Measurements from ENCODE around the gene TRIO. TPM values are rescaled to one million over a fixed set of nuclear protein-coding genes. Genes with fewer than 3 reads are reported as not detected.

Gene TRIO
- 225 and 229 TPM in 2 replicates for polyA plus RNA-seq (2012; rRNA removed)
- 101 and 117 TPM in 2 replicates for polyA plus RNA-seq (2012; cell fraction: cytosol; rRNA removed)
- 1,118 and 1,202 TPM in 2 replicates for polyA plus RNA-seq (2012; cell fraction: nucleus; rRNA removed)

DNA sequence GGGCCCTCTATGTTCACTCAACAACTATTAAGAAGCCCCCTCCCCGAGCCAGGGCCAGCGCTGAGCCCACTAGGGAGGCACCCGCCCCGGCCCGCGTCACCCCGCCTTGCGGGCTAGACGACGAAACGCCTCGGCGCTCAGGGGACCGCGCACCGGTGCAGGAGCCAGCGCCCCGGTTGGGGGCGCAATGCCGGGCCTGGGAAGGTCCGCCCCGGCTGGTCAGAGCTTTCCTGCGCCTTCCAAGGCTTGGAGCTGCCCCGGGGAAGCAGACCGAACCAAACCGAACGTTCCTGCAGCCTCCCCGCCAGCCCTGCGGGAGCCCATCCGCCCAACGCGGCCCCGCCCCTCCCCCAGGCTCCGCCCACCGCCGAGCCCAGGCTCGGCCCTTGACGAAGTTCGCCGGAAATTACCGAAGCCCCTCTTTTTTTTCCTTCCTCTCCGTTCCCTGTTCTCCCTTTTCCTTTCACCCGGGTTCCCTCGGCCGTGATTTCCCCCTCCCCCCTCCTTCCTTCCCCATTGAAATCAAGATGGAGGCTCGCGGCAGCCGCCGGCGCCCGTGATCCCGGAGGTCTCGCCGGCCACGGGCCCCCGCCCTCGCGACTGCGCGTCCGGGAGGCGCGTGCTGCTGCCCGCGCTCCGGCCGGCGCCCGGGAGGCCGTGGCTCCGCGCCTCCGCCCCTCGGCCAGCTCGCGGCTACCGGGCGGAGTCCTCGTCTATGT, at the start of gene TRIO:
TRIO (plus strand) TSS at position 516 of the 719 bp plus-strand sequence. CDS start 384 bp downstream, outside the sequence.
- POLR2A ChIA-PET: interaction anchor here (1.0 to 1.5 kb wide), 2 partner anchors 107 to 122 kb away, joined by 3 to 5 read pairs; no protein-coding TSS in a partner anchor
- TF ChIP-seq NRF1 (IDR thresholded peaks at IDR 0.05; ENCODE audit: low read depth, low read length): no peak
- TF ChIP-seq TAF1 (IDR thresholded peaks at IDR 0.05; ENCODE audit: borderline replicate concordance, low read depth, low read length): peak; percentile 80
- no peak for TF ChIP-seq RCOR1 (IDR thresholded peaks at IDR 0.05; ENCODE audit: low read length)
- TF ChIP-seq, protein P1, sequence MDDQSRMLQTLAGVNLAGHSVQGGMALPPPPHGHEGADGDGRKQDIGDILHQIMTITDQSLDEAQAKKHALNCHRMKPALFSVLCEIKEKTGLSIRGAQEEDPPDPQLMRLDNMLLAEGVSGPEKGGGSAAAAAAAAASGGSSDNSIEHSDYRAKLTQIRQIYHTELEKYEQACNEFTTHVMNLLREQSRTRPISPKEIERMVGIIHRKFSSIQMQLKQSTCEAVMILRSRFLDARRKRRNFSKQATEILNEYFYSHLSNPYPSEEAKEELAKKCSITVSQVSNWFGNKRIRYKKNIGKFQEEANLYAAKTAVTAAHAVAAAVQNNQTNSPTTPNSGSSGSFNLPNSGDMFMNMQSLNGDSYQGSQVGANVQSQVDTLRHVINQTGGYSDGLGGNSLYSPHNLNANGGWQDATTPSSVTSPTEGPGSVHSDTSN (IDR thresholded peaks at IDR 0.05): no peak
- no peak; the same call in 1 of the 2 replicates for TF ChIP-seq ELF1 (IDR thresholded peaks at IDR 0.05)
- TF ChIP-seq MXI1 (IDR thresholded peaks at IDR 0.05; ENCODE audit: low read depth, low read length): no peak; the same call in 1 of the 2 replicates
- TF ChIP-seq, protein P2, sequence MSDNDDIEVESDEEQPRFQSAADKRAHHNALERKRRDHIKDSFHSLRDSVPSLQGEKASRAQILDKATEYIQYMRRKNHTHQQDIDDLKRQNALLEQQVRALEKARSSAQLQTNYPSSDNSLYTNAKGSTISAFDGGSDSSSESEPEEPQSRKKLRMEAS (IDR thresholded peaks at IDR 0.05; ENCODE audit: low read depth): 0 out of 2 replicates have a peak, but pooled peaks have one; percentile 49
- no peak for TF ChIP-seq JUND (IDR thresholded peaks at IDR 0.05)
- peak; percentile 86 for TF ChIP-seq YY1 (IDR thresholded peaks at IDR 0.05; ENCODE audit: low read depth)
- peak; percentile 66 for TF ChIP-seq GABPA (IDR thresholded peaks at IDR 0.05; ENCODE audit: low read depth)
- peak; percentile 24 for TF ChIP-seq RAD21 (IDR thresholded peaks at IDR 0.05; ENCODE audit: low read length)
- TF ChIP-seq, protein P3, sequence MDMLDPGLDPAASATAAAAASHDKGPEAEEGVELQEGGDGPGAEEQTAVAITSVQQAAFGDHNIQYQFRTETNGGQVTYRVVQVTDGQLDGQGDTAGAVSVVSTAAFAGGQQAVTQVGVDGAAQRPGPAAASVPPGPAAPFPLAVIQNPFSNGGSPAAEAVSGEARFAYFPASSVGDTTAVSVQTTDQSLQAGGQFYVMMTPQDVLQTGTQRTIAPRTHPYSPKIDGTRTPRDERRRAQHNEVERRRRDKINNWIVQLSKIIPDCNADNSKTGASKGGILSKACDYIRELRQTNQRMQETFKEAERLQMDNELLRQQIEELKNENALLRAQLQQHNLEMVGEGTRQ (IDR thresholded peaks at IDR 0.05; ENCODE audit: borderline replicate concordance, low read depth, low read length): no peak
- TF ChIP-seq GATA2 (CRISPR knock-in tag; IDR thresholded peaks at IDR 0.05): no peak
- TF ChIP-seq, protein P4, sequence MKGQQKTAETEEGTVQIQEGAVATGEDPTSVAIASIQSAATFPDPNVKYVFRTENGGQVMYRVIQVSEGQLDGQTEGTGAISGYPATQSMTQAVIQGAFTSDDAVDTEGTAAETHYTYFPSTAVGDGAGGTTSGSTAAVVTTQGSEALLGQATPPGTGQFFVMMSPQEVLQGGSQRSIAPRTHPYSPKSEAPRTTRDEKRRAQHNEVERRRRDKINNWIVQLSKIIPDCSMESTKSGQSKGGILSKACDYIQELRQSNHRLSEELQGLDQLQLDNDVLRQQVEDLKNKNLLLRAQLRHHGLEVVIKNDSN (IDR thresholded peaks at IDR 0.05; ENCODE audit: borderline replicate concordance, low read depth): no peak
- no peak for TF ChIP-seq MEF2A (IDR thresholded peaks at IDR 0.05; ENCODE audit: borderline replicate concordance, low read depth)
- TF ChIP-seq, protein P5, sequence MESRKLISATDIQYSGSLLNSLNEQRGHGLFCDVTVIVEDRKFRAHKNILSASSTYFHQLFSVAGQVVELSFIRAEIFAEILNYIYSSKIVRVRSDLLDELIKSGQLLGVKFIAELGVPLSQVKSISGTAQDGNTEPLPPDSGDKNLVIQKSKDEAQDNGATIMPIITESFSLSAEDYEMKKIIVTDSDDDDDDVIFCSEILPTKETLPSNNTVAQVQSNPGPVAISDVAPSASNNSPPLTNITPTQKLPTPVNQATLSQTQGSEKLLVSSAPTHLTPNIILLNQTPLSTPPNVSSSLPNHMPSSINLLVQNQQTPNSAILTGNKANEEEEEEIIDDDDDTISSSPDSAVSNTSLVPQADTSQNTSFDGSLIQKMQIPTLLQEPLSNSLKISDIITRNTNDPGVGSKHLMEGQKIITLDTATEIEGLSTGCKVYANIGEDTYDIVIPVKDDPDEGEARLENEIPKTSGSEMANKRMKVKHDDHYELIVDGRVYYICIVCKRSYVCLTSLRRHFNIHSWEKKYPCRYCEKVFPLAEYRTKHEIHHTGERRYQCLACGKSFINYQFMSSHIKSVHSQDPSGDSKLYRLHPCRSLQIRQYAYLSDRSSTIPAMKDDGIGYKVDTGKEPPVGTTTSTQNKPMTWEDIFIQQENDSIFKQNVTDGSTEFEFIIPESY (IDR thresholded peaks at IDR 0.05; ENCODE audit: borderline replicate concordance, low read depth): no peak
- TF ChIP-seq FOSL2 (IDR thresholded peaks at IDR 0.05; ENCODE audit: borderline replicate concordance, low read depth): no peak
- no peak for TF ChIP-seq NFIC (IDR thresholded peaks at IDR 0.05; ENCODE audit: borderline replicate concordance)
- TF ChIP-seq EP300 (IDR thresholded peaks at IDR 0.05; ENCODE audit: borderline replicate concordance in 1 of 2, low read depth in 1 of 2, low read length in 1 of 2): peak in 1 of 2 experiments; percentile 40; a peak in 1 of 4 replicates
- TF ChIP-seq TCF12 (IDR thresholded peaks at IDR 0.05): no peak
- TF ChIP-seq, protein P6, sequence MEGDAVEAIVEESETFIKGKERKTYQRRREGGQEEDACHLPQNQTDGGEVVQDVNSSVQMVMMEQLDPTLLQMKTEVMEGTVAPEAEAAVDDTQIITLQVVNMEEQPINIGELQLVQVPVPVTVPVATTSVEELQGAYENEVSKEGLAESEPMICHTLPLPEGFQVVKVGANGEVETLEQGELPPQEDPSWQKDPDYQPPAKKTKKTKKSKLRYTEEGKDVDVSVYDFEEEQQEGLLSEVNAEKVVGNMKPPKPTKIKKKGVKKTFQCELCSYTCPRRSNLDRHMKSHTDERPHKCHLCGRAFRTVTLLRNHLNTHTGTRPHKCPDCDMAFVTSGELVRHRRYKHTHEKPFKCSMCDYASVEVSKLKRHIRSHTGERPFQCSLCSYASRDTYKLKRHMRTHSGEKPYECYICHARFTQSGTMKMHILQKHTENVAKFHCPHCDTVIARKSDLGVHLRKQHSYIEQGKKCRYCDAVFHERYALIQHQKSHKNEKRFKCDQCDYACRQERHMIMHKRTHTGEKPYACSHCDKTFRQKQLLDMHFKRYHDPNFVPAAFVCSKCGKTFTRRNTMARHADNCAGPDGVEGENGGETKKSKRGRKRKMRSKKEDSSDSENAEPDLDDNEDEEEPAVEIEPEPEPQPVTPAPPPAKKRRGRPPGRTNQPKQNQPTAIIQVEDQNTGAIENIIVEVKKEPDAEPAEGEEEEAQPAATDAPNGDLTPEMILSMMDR (IDR thresholded peaks at IDR 0.05): peak; percentile 56
- TF ChIP-seq, protein P7, sequence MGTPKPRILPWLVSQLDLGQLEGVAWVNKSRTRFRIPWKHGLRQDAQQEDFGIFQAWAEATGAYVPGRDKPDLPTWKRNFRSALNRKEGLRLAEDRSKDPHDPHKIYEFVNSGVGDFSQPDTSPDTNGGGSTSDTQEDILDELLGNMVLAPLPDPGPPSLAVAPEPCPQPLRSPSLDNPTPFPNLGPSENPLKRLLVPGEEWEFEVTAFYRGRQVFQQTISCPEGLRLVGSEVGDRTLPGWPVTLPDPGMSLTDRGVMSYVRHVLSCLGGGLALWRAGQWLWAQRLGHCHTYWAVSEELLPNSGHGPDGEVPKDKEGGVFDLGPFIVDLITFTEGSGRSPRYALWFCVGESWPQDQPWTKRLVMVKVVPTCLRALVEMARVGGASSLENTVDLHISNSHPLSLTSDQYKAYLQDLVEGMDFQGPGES (IDR thresholded peaks at IDR 0.05; ENCODE audit: low read depth, low read length): no peak

More for the DNA sequence above, at the start of gene TRIO:
- peaks cover 36% of the 10 kb centered on the region for H4K20me1 ChIP-seq (ENCODE audit: insufficient read depth)
- H3K9ac ChIP-seq: peak within 1 kb of the TSS; percentile 99
- H3K9me3 ChIP-seq: no peaks in the 10 kb centered on the region
- WGBS (ENCODE audit: low lambda C conversion rate): 1% methylated on average over 27 of the region's 79 CpGs
- H3K27ac ChIP-seq (ENCODE audit: low read depth in 2 of 2, low read length in 1 of 2): peak within 1 kb of the TSS; percentile 87 to 93
- peaks cover 0 to 1% of the 10 kb centered on the region in 2 experiments for H3K36me3 ChIP-seq (replicated peaks in 1 of 2; ENCODE audit: control insufficient read depth in 1 of 2, insufficient read depth in 2 of 2, low read length in 1 of 2)
- peak; percentile 97 for DNase-seq
- H3K4me1 ChIP-seq (ENCODE audit: control insufficient read depth in 1 of 2, insufficient read depth in 2 of 2, low read depth in 1 of 2, low read length in 1 of 2): peaks cover 23 to 24% of the 10 kb centered on the region in 2 experiments; a peak in 3 of 4 replicates
- H3K27me3 ChIP-seq (ENCODE audit: insufficient read depth): no peaks in the 10 kb centered on the region
- peak within 1 kb of the TSS; percentile 83 for H2AFZ ChIP-seq (ENCODE audit: low read depth)
- peaks cover 31% of the 10 kb centered on the region for H3F3A ChIP-seq (replicated peaks; ENCODE audit: insufficient read depth)
- peak within 1 kb of the TSS; percentile 94 to 95 for H3K4me3 ChIP-seq (ENCODE audit: low read depth in 2 of 2, low read length in 1 of 2)
- CTCF ChIA-PET: interaction anchor here (1.0 to 2.5 kb wide), 9 partner anchors 21 to 505 kb away, joined by 3 to 17 read pairs (median 6); no protein-coding TSS in a partner anchor
- no peaks in the 10 kb centered on the region for H3K9me2 ChIP-seq
- peak within 1 kb of the TSS; percentile 90 for H3K4me2 ChIP-seq
- H3K79me2 ChIP-seq (ENCODE audit: insufficient read depth): peaks cover 54% of the 10 kb centered on the region
